Measurements from ENCODE around the gene BCHE.
"Not testable (repeated sequence)": the region's sequence is repeated elsewhere in the genome, so short reads cannot be mapped to it uniquely, and the experiment has no call there.

BCHE gene

GRCh38 chr3:165816209-165816608 is 21.0 kb downstream of the BCHE start:
- DNase-seq (ENCODE audit: low read depth), result no peak

DNA sequence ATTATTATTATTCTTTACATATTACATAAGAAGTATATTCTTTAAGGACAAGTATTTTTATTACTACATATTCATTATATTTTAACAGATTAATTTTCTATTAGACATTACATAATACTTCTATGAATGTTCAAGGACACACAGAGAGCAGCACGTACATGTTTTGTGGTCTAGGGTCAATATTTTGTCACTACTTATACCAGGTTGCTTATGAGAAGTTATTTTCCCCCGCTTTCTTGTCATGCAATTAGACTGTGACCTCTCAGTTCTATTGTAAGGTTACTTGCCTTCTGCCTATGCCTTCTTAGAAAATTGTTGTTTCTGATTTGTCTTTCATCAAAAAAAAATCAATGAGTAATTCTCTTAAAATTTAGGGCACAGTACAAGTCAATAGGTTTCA is 21.5 kb downstream of the BCHE start:
- no peak for DNase-seq (ENCODE audit: low read depth)

DNA sequence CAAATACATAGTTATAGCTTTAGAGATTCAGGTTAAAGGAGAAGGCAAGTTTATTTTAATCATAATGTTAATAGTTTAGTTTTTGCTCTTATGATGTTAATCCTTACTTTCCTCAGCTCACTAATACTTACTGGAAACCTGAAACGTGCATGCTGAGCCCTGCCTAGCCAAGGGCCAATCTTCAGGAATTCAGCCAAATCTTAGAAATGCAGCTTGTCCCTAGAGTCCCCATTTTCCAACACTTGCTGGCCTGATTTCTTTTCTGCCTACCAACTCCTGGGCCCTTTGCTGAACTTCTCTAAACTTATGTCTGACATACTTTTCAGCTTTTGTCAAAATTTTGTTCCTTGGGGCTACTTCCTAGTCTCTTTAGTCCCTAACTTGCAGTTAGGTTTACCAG is 22.8 kb downstream of the BCHE start:
- no peak for DNase-seq (ENCODE audit: low read depth)

DNA sequence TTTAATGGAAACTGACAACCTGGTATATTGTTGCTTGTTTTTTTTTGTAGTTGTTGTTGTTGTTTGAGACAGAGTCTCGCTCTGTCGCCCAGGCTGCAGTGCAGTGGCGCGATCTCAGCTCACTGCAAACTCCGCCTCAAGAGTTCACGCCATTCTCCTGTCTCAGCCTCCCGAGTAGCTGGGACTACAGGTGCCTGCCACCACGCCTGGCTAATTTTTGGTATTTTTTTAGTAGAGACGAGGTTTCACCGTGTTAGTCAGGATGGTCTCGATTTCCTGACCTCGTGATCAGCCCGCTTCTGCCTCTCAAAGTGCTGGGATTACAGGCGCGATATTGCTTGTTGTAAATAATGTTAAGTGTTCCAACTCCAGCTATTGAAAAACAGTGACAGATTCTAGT is 29.3 kb downstream of the BCHE start:
- DNase-seq (ENCODE audit: low read depth), result not testable (repeated sequence)

DNA sequence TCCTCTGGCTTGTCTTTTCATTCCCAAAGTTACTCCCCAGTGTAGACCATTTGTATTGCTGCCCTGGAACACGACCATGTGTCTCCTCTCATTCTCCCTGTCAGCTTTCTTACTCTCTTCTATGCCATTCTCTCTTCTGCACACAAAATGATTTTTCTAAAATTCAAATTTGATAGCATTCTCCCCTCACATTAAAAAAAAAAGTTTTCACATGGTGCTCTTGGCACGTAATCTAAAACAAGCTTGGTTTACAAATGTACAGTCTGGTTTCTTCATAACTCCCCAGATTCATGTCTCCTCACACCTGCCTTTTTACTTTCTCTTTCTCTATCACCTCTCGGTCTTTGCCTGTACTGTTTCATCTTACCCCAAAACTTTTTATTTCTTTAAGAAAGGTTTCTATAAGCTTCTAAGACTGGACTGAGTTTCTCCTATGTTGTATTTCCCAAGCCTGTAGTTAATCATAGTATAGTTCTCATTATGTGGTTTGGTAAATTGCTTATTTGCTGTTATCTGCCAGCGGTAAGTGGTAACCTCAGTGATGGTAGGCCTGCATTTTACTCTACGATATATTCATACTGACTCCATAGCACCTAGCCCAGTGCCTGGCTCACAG is 31.2 kb downstream of the BCHE start:
- no peak for DNase-seq (ENCODE audit: low read depth)

GRCh38 chr3:165803471-165803870 is 33.8 kb downstream of the BCHE start:
- DNase-seq (ENCODE audit: low read depth), result no peak

GRCh38 chr3:165800970-165801369 is 36.3 kb downstream of the BCHE start:
- no peak for DNase-seq (ENCODE audit: low read depth)

- no peak for DNase-seq (ENCODE audit: low read depth)
Measured at GRCh38 chr3:165799026-165799425, 38.2 kb downstream of the BCHE start.

DNA sequence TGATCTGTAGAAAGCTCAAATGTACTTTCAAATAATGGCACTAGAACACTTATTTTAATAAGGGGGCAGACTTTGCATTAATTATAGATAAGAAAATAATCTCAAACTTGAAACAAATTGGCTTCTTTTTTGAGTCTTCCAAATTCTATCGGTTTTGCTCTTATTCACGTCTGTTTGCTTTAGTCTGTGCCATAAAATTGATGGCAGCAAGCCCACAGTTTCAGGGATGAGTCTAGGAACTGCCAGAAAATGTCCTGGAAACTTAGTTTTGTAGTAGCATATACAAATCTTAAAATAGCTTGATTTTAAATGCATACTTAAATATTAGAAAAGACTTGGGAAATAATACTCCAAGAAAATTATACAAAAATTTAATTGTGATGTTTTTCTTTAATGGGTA is 39.7 kb downstream of the BCHE start:
- DNase-seq (ENCODE audit: low read depth), result no peak

DNA sequence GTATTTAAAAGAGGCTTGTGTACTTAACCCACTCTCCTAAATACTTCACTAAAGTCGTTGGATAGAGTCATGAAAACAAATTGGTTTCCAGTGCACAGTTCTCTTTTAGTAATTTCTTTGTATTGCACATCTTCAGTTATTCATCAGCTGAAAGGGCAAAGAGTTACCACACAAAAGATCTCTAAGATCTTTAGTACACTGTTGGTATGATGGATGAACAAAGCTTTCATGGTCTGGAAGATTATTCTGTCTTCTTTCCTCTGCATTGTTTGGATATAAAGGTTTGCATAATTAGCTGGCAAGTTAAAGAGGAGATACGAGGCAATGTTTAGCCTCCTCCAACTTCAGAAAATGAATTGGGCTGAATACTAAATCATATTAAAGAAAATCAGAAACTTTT is 40.5 kb downstream of the BCHE start:
- no peak for DNase-seq (ENCODE audit: low read depth)

GRCh38 chr3:165788531-165788930 is 48.7 kb downstream of the BCHE start:
- no peak for DNase-seq (ENCODE audit: low read depth)

DNA sequence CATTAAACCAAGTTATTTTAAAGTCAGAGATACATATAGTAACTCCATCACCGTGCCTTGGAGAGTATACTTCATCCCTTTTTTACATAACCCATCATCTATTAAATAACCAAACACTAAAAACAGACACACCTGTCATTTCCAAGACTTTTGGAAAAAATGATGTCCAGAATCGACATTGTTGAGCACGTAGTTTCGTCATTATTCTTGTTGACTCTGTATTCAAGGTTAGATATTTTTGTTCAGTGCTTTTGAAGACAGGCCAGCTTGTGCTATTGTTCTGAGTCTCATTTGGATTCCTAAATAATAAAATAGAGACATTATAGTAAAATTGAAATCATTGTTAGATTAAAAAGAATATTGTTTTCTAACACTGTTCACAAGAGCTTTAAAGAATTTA is 51.2 kb downstream of the BCHE start:
- DNase-seq (ENCODE audit: low read depth), result no peak

DNA sequence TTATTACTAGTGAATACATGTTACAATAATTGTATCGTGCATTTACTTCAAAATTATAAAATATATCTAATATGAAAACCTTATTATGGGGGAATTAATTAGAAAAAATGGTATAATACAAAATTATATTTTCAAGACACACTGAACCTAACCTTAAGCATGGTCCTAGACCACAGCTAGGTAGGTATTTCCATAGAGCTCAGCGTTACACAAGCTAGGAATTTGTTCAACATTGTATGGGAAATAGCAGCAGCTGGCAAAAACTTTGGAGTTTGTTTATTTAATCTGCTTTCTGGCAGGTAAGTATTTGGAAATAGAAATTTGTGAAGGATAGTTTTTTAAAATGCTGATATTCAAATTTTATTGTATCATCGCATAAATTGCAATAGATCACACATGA is 52.9 kb downstream of the BCHE start:
- DNase-seq (ENCODE audit: low read depth), result no peak

- no peak for DNase-seq (ENCODE audit: low read depth)
Measured at GRCh38 chr3:165783383-165783782, 53.8 kb downstream of the BCHE start.

- DNase-seq (ENCODE audit: low read depth), result no peak
Measured at GRCh38 chr3:165778891-165779290, 58.3 kb downstream of the BCHE start.

GRCh38 chr3:165778456-165778855 is 58.8 kb downstream of the BCHE start:
- no peak for DNase-seq (ENCODE audit: low read depth)

- DNase-seq (ENCODE audit: low read depth), result no peak
Measured at GRCh38 chr3:165775824-165776223, 61.4 kb downstream of the BCHE start.

- DNase-seq (ENCODE audit: low read depth), result no peak
Measured at GRCh38 chr3:165770781-165771180, 66.4 kb downstream of the BCHE start.

DNA sequence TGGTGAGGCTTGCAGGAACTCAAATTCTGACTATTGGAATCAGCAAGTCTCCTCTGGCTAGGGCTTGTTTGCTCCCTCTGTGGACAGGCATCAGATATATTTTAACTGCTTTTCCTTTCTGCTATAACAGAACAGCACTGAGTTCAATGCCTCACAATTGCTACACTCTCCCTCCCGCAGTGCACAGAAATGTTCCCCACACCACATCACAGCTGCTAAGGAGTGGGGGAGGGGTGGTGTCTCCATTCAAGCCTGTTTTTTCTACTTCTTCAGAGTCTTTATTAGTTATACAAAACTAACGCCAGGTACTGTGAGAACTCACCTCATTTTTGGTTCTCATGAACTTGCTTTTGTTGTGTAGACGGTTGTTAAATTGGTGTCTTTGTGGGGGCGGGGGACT is 68.5 kb downstream of the BCHE start:
- DNase-seq (ENCODE audit: low read depth), result no peak

DNA sequence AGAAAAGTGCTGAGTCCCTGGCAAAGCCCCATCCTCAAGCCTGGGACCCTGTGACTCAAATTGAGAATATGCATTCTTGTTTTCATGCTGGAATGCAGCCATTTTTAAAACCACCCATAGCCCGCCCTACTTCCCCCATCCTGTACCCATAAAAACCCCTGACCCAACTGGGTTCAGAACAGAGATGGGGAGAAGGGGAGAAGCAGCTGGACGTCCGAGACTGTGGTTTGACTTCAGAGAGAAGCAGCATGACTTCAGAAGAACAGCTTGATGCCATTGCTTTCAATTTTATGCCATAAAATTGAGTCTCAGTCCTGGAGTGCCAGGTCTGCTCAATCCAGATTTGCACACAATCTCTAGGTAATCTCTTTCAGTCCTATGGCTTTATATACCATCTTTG is 78.2 kb downstream of the BCHE start:
- DNase-seq (ENCODE audit: low read depth), result no peak

- no peak for DNase-seq (ENCODE audit: low read depth)
Measured at GRCh38 chr3:165755571-165755970, 81.7 kb downstream of the BCHE start.

DNA sequence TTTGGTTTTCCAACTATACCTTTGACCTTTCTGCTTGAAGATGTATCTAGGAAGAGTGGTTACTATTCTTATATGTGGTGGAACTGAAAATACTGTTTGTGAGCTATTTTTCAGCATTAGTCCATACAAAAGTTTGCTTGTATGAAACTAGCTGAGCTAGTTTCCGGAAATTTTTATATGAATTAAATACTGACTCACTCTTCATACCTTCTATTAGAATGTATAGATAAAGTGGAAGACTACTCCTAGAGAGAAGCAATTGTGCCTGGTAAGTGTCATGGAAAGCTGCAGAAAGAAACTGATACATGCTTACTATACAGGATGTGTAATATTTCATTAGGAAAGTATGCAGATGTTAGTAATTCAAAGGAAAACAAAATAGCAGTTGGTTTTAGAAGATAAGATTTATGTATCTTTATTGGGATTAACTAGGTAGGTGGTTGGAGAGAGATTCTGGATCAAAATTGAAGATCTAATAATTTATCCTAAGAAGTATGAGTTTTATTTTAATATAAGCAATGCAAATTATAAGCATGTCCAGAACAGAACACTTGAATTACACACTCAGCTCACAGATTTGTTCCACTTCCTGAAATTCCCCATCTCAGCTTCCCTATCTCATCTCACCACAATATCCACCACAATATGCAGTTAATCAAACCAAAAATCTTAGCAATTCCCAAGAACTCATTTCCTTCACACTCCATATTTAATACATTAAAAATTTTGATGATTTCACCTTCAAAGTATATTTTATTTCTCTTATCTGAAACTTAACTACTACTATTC is 82.8 kb downstream of the BCHE start:
- no peak for DNase-seq (ENCODE audit: low read depth)

DNA sequence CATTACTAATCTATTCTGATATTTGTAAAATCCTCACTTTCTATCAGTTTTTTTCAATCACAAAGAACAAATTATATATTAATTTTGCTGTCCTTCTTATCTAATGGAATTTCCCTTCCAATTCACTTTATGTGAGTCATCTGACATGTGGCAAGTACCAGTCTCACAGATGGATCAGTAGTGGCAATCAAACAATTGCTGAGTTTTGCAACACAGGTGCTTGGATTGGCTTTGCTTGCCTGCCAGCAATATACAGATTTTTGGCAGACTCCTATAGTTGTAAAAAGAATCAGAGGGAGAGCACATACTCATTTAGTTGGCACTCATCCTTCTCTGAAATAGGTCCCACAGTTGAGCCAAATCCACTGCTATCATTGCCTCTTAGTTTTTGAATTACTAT is 83.7 kb downstream of the BCHE start:
- DNase-seq (ENCODE audit: low read depth), result no peak

DNA sequence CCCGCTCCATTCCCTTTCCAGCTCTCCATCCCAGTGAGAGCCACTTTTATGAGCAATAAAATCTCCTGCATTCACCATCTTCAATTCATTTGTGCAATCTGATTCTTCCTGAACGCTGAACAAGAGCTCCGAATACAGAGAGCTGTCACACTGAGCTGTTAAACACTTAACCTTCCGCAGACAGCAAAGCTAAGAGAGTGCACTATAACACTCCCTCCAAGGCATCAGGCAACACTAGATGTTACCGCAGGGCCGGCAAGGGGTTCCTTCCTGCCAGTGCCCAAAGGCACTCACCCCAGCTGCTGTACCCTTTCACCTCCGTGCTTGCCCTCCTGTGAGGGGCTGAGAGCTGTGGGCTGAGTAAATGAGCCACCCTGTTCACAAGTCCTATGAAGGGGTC is 85.6 kb downstream of the BCHE start:
- DNase-seq (ENCODE audit: low read depth), result no peak
